ENCODE results near the gene DNAH14.

DNAH14 gene

DNA sequence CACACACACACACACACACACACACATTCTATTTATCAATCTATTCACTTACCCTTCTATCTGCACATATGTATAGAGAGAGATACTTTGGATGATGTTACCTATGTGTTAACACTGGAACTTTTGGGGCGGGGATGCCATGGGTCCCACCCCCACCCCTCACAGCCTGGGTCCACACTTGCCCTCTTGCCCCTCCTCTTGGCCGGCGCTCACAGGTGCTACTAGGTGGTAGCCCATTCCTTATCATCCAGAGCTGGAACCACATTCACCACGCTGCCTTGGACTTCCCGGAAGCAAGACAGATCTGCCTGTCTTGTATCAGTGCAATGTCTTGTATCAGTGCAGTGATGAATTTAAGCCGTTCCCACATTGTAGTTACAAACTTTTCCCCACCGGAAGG, 413.2 kb downstream of the DNAH14 start:
- no peak overlapping the region for H3K27ac ChIP-seq
- no peak for TF ChIP-seq ZFX (IDR thresholded peaks at IDR 0.05; ENCODE audit: borderline replicate concordance)
- TF ChIP-seq, protein P1, sequence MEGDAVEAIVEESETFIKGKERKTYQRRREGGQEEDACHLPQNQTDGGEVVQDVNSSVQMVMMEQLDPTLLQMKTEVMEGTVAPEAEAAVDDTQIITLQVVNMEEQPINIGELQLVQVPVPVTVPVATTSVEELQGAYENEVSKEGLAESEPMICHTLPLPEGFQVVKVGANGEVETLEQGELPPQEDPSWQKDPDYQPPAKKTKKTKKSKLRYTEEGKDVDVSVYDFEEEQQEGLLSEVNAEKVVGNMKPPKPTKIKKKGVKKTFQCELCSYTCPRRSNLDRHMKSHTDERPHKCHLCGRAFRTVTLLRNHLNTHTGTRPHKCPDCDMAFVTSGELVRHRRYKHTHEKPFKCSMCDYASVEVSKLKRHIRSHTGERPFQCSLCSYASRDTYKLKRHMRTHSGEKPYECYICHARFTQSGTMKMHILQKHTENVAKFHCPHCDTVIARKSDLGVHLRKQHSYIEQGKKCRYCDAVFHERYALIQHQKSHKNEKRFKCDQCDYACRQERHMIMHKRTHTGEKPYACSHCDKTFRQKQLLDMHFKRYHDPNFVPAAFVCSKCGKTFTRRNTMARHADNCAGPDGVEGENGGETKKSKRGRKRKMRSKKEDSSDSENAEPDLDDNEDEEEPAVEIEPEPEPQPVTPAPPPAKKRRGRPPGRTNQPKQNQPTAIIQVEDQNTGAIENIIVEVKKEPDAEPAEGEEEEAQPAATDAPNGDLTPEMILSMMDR (IDR thresholded peaks at IDR 0.05): no peak

DNA sequence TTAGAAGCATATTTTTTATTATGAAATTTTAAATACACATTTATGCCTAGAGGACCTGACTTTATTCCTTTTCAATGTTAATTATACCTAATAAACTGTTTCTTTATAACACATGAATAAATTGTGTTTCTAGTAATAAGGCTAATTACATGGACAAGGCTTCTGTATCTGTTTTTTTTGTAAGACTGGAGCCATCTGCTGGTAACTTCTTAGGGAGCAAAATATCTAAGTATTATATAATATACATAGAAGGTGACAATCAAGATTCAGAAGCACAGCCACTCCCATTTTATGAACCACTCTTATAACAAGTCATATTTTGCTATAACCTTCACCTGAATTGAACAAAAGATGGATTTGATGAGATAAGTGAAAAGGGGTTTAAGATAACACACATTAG, 414.1 kb downstream of the DNAH14 start:
- TF ChIP-seq, protein P1 (IDR thresholded peaks at IDR 0.05): peak; percentile 71
- TF ChIP-seq ZFX (IDR thresholded peaks at IDR 0.05; ENCODE audit: borderline replicate concordance): no peak

DNA sequence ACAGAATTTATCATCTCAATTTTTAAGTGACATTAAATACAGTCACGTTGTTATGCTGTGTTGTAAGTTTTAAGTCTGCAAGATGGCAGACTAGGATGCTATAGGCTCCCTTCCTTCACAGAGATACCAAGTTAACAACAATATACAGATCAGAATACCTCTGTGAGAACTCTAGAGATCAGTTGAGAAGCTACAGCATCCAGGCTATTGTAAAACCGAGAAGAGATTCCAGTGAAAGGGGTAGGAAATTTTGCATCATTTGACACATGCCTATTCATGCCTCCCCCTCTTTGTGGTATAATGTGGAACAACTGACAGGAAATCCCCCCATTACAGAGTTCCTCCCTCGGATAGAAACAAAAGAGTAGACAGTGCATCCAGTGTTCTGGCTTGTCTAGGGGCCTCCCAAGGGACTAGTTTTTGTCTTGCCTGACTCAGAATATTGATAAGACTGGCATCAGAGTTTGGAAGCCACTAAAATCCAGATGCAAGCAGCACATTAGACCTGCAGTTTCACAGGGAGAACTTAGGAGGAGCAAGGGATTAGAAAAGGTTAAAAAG, 417.7 kb downstream of the DNAH14 start:
- H3K27ac ChIP-seq: no peak overlapping the region
- TF ChIP-seq ZFX (IDR thresholded peaks at IDR 0.05; ENCODE audit: borderline replicate concordance): no peak
- TF ChIP-seq, protein P1 (IDR thresholded peaks at IDR 0.05): no peak

More for the DNA sequence above, 414.1 kb downstream of the DNAH14 start:
- no peak overlapping the region for H3K27ac ChIP-seq

DNA sequence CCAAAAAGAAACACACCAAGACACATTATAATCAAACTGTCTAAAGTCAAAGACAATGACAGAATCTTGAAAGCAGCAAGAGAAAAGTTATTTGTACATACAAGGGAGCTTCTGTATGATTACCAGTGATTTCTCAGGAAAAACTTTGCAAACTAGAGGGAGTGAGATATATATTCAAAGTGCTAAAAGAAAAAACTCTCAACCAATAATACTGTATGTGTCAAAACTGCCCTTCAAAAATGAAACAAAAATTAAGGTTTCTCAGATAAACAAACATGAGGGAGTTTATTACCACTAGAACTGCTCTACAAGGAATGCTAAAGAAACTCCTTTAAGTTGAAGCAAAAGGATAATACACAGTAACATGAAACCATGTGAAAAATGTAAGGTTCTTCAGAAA, 418.9 kb downstream of the DNAH14 start:
- H3K27ac ChIP-seq: no peak overlapping the region
- TF ChIP-seq, protein P1 (IDR thresholded peaks at IDR 0.05): no peak
- no peak for TF ChIP-seq ZFX (IDR thresholded peaks at IDR 0.05; ENCODE audit: borderline replicate concordance)

DNA sequence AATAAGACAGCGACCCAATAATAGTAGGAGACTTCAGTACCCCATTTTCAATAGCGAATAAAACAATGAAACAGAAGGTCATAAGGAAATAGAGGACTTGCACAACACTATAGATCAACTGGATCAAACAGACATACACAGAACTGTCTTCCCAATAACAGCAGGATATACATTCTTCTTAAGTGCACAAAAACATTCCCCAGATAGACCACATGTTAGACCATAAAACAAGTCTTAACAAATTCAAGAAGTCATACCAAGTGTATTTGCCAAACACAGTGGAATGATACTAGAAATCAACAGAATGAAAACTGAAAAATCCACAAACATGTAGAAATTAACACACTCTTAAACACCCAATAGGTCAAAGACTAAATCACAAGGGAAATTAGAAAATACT, 420.4 kb downstream of the DNAH14 start:
- no peak overlapping the region for H3K27ac ChIP-seq

DNA sequence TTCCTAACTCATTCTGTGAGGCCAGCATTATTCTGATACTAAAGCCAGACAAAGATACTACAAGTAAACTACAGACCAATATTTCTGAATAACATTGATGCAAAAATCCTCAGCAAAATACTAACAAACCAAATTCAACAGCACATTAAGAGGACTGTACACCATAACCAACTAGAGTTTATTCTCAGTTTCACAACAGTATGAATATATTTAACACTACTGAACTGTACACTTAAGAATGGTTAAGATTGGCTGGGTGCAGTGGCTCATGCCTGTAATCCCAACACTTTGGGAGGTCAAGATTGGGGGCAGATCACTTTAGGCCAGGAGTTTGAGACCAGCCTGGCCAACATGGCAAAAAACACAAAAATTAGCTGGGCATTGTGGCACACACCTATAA, 421.4 kb downstream of the DNAH14 start:
- TF ChIP-seq, protein P1 (IDR thresholded peaks at IDR 0.05): no peak
- no peak for TF ChIP-seq ZFX (IDR thresholded peaks at IDR 0.05; ENCODE audit: borderline replicate concordance)
- no peak overlapping the region for H3K27ac ChIP-seq

More for the DNA sequence above, 420.4 kb downstream of the DNAH14 start:
- TF ChIP-seq, protein P1 (IDR thresholded peaks at IDR 0.05): no peak
- no peak for TF ChIP-seq ZFX (IDR thresholded peaks at IDR 0.05; ENCODE audit: borderline replicate concordance)

DNA sequence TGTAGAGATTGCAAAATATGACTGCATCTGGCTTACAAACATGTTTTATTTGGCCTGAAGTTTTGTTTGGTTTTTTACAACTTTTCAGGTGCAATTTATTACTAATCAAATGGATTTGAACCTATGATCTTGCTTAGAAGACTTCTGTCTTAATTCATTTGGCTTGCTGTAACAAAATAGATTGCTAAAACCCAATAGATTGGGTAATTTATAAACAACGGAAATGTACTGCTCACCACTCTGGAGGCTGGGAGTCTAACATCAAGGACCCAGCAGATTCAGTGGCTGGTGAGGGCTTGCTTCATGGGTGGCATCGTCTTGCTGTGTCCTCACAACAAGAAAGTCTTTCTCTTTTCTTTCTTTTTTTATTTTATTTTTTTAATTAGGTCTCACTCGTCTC, 425.4 kb downstream of the DNAH14 start:
- no peak for TF ChIP-seq ZFX (IDR thresholded peaks at IDR 0.05; ENCODE audit: borderline replicate concordance)
- TF ChIP-seq, protein P1 (IDR thresholded peaks at IDR 0.05): no peak
- H3K27ac ChIP-seq: no peak overlapping the region

All from 22Rv1 (cell line).